Dermis microvascular lymphatic vessel endothelial cell (primary cell): ENCODE data around the gene GLE1. TPM values are rescaled to one million over a fixed set of nuclear protein-coding genes. Genes with fewer than 3 reads are reported as not detected.

ENCODE experiments used
- total RNA-seq: library from RNA; depleted of rRNA; stranded (reverse); fragments of >200 nt; gene quantifications from 2 replicates; pipeline ENCODE4 v1.2.1, GENCODE V29; 2014

GLE1 gene
- total RNA-seq, 1 donor from 2014 or later = 15.7 TPM

Other genes with a start within 250 kb of the GLE1 start
- gene GOLGA2, start 228.7 kb upstream of the GLE1 start, total RNA-seq = 34.7 and 40.7 TPM in 2 replicates
- gene SWI5, start 228.4 kb upstream of the GLE1 start, total RNA-seq = 15.8 and 16.4 TPM in 2 replicates
- gene TRUB2, start 182.3 kb upstream of the GLE1 start, total RNA-seq = 27.5 and 27.7 TPM in 2 replicates
- gene COQ4, start 181.9 kb upstream of the GLE1 start, total RNA-seq = 23.4 and 30.3 TPM in 2 replicates
- 19.9 and 29.8 TPM in 2 replicates for gene SLC27A4, start 164.2 kb upstream of the GLE1 start, total RNA-seq
- 47.8 and 66.2 TPM in 2 replicates for gene URM1, start 133.3 kb upstream of the GLE1 start, total RNA-seq
- 17.5 and 28.2 TPM in 2 replicates for gene CERCAM, start 83.9 kb upstream of the GLE1 start, total RNA-seq
- gene ODF2, start 48.7 kb upstream of the GLE1 start, total RNA-seq = 23.4 and 24.8 TPM in 2 replicates
- 472 TPM in 2 replicates for gene SPTAN1, start 47.9 kb downstream of the GLE1 start, total RNA-seq
- 54.9 and 65.9 TPM in 2 replicates for gene DYNC2I2, start 152.1 kb downstream of the GLE1 start, total RNA-seq
- 253 and 370 TPM in 2 replicates for gene SET, start 184.5 kb downstream of the GLE1 start, total RNA-seq
- gene PKN3, start 197.8 kb downstream of the GLE1 start, total RNA-seq = 10.2 and 12.1 TPM in 2 replicates
- 46.1 and 55.5 TPM in 2 replicates for gene ZDHHC12, start 219.4 kb downstream of the GLE1 start, total RNA-seq